ENCODE results near the gene ATP8A2.

Gene ATP8A2

DNA sequence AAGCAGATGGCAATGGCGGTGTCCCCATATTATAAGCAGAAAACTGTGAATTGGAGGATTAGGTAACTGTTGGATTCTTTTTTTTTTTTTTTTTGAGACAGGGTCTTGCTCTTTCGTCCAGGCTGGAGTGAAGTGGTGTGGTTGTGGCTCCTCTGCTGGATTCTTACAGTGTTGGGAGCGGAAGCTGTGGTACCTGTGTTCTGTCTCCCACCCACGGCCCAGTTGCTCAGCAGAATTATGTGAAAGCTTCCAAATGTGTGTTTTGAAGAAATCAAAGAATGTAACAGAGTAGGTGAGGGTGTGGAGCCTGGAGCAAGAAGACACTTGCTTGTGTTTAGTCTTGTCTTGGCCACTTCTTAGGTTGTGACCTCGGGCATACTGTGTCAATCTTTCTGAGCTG is 384.5 kb downstream of the ATP8A2 start:
- no peak overlapping the region for H3K4me3 ChIP-seq (ENCODE audit: low read depth, low read length)
- no peak for DNase-seq (ENCODE audit: low read depth)
- TF ChIP-seq, protein P1, sequence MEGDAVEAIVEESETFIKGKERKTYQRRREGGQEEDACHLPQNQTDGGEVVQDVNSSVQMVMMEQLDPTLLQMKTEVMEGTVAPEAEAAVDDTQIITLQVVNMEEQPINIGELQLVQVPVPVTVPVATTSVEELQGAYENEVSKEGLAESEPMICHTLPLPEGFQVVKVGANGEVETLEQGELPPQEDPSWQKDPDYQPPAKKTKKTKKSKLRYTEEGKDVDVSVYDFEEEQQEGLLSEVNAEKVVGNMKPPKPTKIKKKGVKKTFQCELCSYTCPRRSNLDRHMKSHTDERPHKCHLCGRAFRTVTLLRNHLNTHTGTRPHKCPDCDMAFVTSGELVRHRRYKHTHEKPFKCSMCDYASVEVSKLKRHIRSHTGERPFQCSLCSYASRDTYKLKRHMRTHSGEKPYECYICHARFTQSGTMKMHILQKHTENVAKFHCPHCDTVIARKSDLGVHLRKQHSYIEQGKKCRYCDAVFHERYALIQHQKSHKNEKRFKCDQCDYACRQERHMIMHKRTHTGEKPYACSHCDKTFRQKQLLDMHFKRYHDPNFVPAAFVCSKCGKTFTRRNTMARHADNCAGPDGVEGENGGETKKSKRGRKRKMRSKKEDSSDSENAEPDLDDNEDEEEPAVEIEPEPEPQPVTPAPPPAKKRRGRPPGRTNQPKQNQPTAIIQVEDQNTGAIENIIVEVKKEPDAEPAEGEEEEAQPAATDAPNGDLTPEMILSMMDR (conservative IDR thresholded peaks at IDR 0.05; ENCODE audit: low read depth, low read length): no peak

DNA sequence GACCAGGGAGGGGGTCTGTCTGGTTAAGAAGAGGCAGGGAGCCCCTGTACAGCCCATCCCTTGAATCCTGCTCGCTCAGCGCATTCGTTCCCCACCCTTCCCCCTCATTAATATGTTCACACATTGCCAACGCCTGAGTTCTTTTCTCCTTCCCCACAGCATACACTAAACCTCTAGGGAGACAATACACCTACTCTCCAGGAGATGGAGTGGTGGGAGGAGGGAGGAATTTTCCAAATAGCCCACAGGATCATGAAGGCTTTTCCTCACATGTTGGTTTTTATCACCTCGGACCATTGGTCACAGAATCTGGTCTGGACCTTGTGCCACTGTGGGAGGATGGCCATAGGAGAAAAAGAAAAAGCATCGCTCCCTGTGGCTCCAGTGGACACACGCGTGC is 385.1 kb downstream of the ATP8A2 start:
- no peak for DNase-seq (ENCODE audit: low read depth)
- TF ChIP-seq, protein P1 (conservative IDR thresholded peaks at IDR 0.05; ENCODE audit: low read depth, low read length): peak; percentile 31
- no peak overlapping the region for H3K4me3 ChIP-seq (ENCODE audit: low read depth, low read length)

DNA sequence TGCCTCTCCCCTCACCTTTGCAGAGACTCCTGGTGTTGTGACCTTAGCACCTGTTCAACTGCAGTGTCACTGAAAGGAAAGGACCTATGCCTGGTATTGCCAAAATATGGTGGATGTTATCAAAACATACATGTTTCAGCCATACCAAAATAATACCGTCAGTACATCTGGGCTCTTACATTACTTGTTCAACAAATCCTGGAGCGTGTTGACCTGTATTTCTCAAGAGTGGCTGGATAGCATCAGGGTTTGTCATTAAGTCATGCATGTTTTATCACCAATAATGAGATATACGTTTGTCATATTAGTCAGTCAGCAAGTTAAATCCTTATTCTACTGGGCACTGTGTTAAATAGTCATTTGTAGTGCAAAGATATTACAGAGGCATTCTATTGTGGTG is 389.3 kb downstream of the ATP8A2 start:
- TF ChIP-seq, protein P1 (conservative IDR thresholded peaks at IDR 0.05; ENCODE audit: low read depth, low read length): no peak
- no peak overlapping the region for H3K4me3 ChIP-seq (ENCODE audit: low read depth, low read length)
- DNase-seq (ENCODE audit: low read depth): no peak

DNA sequence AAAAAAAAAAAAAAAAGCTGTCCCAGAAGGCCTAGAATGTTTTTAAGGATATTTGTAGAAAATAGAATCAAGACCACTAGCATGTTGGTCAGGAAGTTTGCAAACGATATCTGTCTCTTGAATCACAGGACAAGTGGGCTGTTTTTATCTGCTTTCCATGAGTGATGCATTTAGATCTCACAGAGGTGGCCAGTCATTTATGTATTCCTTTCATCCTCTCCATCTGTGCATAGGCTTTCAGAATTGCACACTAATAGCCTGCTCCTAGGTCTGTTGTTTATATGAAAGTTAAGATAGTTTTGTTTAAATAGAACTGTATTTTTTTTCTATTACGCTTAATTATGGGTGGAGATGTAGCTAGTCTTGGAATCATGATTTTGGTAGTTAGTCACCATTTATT is 390.5 kb downstream of the ATP8A2 start:
- TF ChIP-seq, protein P1 (conservative IDR thresholded peaks at IDR 0.05; ENCODE audit: low read depth, low read length): no peak
- no peak overlapping the region for H3K4me3 ChIP-seq (ENCODE audit: low read depth, low read length)
- DNase-seq (ENCODE audit: low read depth): no peak

DNA sequence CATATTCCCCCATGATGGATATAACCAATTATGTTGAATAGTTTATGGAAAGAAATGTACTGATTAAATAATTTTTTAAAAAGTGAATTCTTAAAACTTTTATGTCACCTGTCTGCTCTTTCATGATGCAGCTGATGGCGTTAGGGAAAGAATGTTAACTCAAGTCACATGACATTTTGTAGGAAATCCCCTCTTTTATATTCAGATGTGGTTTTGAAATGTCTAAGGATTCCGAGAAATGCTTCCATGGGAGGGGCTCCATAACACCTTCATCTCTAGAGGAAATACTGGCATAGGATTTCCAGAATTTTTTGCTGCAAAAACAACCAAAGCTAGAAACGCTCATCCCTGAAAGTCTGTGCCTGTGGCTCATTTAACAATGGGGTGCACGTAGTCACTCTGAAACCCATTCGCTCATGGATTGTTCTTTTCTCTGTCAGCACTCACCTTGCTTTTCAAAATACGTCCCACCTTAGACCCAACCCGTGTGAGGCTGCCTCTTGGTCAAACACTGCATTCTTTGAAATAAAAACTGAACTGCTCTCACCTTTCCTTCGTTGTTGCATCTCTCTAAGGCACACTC is 391.1 kb downstream of the ATP8A2 start:
- no peak for DNase-seq (ENCODE audit: low read depth)
- TF ChIP-seq, protein P1 (conservative IDR thresholded peaks at IDR 0.05; ENCODE audit: low read depth, low read length): no peak
- H3K4me3 ChIP-seq (ENCODE audit: low read depth, low read length): no peak overlapping the region

DNA sequence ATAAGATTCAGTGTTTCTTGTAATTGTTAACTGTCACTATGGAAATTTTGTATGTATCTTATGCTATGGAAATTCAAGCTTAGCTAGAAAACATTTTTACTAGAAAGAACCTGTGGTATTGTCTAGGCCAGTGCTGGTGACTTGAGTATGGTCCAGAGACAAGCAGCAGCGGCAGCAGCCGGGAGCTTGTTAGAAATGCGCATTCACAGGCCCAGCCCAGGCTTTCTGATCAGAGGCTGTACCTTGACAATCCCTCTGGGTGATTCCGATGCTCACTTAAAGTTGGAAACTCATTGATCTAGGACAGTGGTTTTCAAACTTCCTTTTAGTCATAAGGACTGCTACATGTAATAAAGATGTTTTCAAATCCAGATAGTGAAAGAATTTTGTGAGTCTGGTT is 392.6 kb downstream of the ATP8A2 start:
- TF ChIP-seq, protein P1 (conservative IDR thresholded peaks at IDR 0.05; ENCODE audit: low read depth, low read length): no peak
- no peak for DNase-seq (ENCODE audit: low read depth)
- no peak overlapping the region for H3K4me3 ChIP-seq (ENCODE audit: low read depth, low read length)

DNA sequence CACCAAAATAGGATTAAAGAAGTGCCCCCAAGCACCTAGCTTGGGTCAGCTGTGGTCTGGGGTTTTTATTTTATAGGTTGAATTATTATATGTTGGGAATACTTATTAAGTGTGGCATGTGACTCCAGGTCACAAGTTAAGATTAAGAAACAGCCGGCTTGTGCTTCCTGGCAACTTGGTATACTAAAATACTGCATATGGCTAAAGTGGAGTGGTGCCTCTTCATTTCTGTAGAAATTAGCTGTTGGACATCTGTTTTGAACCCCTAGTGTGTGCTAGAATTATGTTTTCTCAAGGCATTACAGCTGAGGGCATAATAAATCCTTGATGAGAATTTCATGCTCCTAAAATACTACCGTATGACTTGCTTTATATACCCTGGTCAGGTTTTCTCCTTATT is 393.5 kb downstream of the ATP8A2 start:
- H3K4me3 ChIP-seq (ENCODE audit: low read depth, low read length): no peak overlapping the region
- no peak for DNase-seq (ENCODE audit: low read depth)
- TF ChIP-seq, protein P1 (conservative IDR thresholded peaks at IDR 0.05; ENCODE audit: low read depth, low read length): no peak

All from choroid plexus epithelial cell (primary cell).